HG03521 (cell line): Measurements from ENCODE around the gene GOLGA8S.
"Not testable (repeated sequence)": the region's sequence is repeated elsewhere in the genome, so short reads cannot be mapped to it uniquely, and the experiment has no call there.

Source experiments
- ATAC-seq: cut with Tn5 transposase; IDR thresholded peaks from one replicate; pipeline ENCODE4 v1.9.1; 2021; ENCODE audit warnings: mild to moderate bottlenecking, moderate library complexity; ENCODE audit not compliant: unreplicated experiment

GOLGA8S gene, protein sequence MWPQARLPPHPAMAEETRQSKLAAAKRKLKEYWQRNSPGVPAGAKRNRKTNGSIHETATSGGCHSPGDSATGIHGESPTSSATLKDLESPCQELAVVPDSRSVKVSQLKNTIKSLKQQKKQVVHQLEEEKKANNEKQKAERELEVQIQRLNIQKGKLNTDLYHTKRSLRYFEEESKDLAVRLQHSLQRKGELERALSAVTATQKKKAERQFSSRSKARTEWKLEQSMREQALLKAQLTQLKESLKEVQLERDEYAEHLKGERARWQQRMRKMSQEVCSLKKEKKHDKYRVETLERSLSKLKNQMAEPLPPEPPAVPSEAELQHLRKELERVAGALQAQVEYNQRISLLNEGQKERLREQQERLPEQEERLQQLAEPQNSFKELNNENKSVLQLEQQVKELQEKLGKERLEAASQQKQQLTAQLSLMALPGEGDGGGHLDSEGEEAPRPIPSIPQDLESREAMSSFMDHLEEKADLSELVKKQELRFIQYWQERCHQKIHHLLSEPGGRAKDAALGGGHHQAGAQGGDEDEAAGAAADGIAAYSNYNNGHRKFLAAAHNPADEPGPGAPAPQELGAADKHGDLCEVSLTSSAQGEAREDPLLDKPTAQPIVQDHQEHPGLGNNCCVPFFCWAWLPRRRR

DNA sequence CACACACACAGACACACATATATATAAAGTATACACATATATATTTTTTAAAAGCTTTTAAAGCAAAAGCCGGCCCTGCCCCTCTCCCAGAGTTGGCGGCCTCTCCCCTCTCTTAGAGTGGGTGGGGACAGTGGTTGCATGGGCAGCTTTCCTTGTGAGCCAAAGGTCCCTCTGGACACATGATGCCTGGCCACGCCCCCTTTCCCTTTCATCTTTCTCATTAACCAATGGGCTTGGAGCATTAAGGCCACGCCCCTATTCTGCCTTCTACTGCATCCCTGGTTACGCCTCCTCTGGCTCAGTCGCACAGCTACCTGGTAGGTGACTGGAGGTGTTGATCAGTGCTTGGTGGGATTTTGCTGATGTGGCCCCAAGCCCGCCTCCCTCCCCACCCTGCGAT lies at the start of gene GOLGA8S:
Gene GOLGA8S, plus strand, starts transcription at position 301 of the 400 bp plus-strand sequence. Its CDS starts 62 bp downstream, at position 363.
- not testable (repeated sequence) for ATAC-seq

DNA sequence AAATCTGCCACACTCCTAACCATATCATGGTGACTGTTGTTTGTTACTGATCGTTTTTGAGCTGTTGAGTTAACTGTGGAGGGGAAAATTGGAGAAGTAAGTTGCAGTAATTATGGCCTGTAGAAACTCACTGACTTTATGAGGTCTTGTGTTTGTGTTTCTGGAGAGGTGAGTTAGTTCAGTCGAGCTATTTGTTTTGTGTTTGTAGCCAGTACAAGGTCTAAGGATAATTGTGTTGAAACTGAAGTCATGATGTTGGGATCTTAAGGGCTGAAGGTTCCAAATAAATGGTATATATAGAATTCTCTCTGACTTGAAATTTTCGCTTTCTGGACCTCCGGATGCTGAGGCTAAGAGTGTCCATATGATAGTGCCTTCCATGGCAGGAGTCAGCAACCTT lies 49.7 kb upstream of the GOLGA8S start:
- not testable (repeated sequence) for ATAC-seq

DNA sequence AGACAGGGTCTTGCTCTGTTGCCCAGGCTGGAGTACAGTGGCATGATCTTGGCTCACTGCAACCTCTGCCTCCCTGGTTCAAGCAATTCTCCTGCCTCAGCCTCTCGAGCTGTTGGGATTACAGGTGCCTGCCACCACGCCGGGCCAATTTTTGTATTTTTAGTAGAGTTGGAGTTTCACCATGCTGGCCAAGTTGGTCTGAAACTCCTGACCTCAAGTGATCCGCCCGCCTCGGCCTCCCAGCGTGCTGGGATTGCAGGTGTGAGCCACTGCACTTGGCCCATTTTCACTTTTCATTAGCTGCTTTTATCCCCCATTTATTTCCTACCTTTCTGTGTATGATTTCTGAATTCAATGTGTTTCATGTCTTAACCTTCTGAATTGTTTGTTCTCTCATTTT lies 48.6 kb upstream of the GOLGA8S start:
- ATAC-seq, result not testable (repeated sequence)

DNA sequence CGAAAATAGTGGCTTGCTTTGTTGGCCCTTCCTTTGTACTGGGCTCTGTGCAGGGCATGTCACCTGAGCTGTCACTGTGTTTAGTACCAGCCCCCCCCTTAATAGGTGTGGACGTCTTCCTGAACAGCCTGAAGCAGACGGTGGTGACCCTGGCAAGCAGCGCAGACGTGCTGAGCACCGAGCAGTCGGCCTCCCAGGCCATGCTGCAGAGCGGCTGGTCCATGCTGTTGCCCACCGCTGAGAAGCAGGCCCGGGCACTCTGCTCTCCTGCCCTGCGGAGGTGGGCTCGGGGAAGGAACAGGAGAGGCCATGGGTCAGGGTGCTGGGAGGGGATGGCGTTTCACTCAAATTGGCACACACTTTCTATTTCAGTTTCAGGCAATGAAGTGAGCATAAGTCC lies 43.3 kb upstream of the GOLGA8S start:
- not testable (repeated sequence) for ATAC-seq

DNA sequence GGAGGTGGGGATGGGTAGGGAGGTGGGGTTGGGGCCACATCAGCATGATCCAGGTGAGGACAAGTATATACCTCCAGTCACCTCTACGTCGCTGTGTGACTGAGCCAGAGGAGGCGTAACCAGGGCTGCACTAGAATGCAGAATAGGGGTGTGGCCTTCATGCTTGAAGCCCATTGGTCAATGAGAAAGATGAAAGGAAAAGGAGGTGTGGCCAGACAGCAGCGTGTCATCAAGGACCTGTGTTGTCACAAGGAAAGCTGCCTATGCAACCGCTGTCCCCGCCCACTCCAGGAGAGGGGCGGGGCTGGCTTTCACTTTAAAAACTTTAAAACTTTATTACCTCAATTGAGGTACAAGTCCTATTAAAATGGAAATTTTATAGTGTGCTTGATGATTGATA lies 20.5 kb upstream of the GOLGA8S start, which contains the start of gene GOLGA6L26:
Gene GOLGA6L26, minus strand, starts transcription at position 101 of the 400 bp plus-strand sequence. Its CDS starts 61 bp downstream, at position 40.
- ATAC-seq, result not testable (repeated sequence)

DNA sequence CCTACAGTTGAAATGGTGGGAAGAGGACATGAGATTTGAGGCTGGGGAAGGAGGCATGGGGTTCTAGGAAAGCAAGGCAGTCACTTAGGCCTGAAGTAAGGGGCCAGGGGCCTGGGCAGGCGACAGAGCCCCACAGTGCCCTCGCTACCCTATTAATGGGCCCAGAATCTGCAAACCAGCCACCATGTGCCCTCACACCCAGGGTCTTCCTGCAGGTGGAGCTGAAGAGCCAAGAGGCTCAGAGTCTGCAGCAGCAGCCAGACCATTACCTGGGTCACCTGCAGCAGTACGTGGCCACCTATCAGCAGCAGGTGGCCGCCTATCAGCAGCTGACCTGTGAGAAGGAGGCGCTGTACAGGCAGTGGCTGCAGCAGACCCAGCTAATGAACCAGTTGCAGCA lies 8.1 kb downstream of the GOLGA8S start:
- ATAC-seq, result not testable (repeated sequence)

DNA sequence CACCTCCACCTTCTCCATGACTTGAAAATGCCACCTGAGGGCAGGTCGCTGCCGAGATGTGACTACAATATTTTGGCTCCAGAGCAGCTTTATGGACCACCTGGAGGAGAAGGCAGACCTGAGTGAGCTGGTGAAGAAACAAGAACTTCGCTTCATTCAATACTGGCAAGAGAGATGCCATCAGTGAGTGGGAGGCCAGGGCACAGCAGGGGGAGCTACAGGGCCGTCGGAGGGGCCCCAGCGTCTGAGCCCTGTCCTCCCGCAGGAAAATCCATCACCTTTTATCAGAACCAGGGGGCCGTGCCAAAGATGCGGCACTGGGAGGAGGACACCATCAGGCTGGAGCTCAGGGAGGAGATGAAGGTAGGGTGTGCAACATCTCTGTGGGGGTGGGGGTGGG lies 9.7 kb downstream of the GOLGA8S start:
- not testable (repeated sequence) for ATAC-seq

DNA sequence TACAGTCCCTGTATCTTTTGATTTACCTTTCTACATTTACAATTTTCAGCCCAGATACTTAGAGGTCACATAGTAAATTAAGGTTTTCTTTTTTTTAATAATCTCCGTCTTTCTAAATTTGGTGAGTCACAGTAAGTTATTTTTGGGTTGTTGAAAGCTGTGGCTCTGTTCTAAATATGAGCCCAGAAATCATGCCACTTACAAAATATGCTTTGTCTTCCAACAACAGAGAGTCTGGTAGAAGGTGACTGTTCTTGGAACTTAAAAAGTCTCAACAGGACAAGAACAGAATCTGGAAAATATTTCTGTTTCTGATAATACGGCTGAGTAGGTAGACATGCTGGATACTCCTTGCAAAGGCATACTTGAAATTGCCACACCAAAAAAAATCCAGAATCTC lies 16.0 kb downstream of the GOLGA8S start:
- ATAC-seq, result no peak

DNA sequence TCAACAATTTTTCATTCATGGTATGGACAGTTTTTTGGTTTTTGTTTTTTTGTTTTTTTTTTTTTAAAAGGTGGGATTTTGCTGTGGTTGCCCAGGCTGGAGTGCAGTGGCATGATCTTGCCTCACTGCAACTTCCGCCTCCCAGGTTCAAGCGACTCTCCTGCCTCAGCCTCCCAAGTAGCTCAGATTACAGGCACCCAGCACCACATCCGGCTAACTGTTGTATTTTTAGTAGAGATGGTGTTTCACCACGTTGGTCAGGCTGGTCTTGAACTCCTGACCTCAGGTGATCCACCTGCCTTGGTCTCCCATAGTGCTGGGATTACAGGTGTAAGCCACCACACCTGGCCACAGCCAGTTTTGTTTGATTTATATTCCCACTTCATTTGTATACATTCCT lies 16.6 kb downstream of the GOLGA8S start:
- not testable (repeated sequence) for ATAC-seq

DNA sequence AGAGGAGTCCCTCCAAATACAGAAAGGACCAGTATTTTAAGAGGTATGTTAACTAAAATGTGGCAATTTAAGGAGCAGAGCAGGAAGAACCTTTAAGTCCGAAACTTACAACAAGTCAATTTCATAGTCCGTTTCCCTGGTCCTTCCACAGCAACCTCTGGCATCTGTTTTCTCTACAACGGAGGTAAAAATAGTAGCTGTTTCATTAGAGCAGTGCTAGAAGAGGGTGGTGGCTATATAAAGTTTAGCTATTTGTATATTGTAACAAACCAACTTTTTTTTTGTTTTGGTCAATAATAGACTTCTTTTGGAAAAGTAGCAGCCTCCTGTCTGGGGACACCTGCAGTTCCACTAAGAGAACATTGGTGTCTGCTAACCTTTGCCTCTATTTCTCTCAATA lies 17.3 kb downstream of the GOLGA8S start:
- ATAC-seq, result not testable (repeated sequence)

DNA sequence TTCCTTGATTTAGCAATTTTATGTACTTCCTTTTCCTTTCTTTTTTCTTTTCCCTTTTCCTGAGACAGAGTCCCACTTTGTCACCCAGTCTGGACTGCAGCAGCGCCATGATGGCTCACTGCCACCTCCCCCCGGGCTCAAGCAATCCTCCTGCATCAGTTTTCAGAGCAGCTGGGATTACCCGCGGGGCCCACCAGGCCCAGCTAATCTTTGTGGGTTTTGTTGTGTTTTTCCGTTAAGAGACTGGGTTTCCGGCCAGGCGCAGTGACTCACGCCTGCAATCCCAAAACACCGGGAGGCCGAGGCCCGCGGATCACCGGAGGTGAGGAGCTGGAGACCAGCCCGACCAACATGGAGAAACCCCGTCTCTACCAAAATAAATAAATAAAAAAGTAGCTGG lies 17.7 kb downstream of the GOLGA8S start:
- no peak for ATAC-seq

DNA sequence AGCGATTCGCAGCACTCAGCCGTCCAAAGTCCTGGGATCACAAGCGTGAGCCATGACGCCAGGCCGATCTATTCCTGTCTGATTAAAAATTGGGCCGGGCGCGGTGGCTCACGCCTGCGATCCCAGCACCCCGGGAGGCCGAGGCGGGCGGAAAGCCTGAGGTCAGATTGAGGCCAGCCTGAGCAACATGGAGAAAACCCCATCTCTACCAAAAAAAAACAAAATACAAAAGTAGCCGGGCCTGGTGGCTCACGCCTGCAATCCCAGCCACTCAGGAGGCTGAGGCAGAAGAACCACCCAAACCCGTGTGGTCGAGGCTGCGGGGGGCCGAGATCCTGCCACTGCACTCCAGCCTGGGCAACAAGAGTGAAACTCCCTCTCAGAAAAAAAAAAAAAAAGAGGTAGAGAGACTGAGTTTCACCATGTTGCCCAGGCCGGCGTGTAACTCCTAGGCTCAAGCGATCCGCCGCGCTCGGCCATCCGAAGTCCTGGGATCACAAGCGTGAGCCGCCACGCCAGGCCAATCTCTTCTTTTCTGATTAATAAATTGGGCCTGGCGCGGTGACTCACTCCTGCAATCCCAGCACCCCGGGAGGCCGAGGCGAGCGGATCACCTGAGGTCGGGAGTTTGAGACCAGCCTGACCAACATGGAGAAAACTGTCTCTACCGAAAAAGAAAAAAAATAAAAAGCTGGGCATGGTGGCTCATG lies 18.5 kb downstream of the GOLGA8S start:
- ATAC-seq, result not testable (repeated sequence)

DNA sequence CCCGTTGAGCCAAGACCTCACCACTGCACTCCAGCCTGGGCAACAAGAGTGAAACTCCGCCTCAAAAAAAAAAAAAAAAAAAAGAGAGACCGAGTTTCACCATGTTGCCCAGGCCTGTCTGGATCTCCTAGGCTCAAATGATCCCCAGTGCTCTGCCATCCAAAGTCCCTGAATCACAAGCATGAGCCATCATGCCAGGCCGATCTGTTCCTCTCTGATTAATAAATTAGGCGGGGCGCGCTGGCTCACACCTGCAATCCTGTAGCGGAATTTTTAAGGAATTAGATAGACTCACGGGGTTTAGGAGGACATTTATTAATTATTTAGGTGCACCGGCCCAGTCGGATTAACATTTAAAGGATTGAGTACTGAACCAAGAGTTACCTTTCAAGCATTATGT lies 19.7 kb downstream of the GOLGA8S start:
- not testable (repeated sequence) for ATAC-seq

DNA sequence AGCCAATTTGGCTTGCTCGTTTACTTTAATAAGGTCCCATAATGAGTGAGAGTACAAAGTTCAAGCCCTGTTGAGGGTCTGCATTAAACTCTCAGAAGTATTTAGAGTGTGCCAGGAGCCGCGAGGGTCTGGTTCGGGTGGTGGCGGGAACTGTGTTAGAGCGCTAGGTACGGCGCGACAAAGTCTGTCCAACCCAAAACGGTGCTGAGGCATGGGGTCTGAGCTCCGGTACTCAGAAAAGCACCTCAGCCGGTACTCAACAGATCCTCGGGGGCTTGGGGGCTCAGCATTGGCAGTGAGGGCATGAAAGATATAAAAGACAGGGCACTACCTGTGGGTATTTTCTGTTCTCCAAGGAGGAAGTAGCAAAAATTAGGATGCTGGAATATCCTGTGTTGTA lies 24.4 kb downstream of the GOLGA8S start:
- not testable (repeated sequence) for ATAC-seq

DNA sequence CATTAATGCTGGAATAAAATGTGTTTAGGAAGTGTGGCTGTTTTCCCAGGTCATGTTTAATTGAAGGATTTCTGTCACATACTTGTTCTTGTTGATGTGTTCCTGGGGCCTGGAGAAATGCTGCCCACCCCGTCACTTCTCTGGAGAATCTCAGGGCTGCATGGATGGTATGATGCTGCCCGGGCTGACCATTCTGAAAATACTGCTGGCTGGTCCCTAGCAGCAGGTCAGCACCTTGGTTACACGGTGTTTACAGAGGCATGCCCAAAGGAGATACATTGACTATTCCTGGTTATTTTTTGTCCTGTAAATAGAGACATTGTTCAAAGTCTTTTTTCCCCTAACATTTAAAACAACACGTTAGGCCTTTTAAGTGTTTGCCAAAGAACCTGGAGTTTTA lies 26.2 kb downstream of the GOLGA8S start:
- not testable (repeated sequence) for ATAC-seq

DNA sequence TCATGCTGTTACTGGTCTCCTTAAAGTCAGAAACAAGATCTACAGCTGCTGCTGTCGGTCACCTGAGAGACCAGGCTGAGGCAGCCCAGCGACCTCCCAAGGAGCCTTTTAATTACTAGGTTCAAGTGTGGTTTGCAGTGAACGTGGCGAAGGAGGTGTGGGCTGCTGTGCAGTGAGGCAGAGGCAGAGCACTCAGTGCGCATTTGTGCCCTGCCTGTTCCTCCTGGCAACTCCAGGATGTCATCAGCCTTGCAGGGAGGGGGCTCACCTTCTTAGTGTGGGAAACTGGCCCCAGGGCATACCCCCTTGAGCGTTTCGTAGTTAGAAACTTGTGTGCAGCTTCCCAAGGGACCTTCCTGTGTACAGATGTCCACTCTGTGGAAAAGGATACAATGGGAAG lies 26.6 kb downstream of the GOLGA8S start:
- not testable (repeated sequence) for ATAC-seq

DNA sequence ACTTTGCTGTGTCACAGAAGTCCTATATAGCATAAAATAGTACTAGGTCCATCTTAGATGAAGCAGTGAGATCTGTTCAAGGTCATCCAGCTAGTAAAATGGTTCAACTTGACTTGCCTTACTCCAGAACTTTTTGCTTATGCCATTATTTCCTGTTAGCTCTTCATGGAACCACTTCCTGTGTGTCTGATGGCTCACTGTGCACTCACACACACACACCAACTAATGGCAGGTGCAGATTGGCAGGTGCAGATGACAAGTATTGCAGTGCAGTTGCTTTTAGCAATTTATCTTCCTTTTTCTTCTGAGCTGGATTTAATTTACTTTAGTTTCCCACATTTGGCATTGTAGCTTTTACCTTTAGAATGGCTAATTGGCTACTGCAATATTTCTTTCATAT lies 29.8 kb downstream of the GOLGA8S start:
- no peak for ATAC-seq

DNA sequence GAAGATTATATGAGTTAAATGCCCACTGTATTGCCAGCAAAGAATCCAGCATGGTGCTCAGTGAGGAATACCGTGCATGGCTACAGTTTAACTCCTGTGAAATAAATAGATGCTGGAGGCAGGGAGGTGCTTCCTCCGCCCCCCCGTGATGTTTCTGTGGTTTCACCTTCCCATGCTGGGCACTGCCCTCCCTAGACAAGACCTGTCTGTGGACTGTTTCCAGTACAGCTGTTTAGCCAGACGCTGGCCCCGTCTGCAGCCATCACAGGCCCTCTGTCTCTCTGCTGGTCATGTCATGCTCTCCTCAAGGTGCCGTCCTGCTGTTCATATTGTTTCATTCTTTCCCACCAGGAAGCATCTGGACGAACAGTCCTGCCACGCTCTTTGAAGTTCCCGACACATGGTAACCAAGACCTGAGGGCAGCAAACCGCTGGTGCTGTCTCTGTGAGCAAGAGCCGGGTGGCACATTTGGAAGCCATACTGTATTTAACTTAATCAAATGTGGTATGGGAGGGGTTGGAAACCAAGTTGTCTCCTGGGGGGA lies 31.4 kb downstream of the GOLGA8S start:
- no peak for ATAC-seq

DNA sequence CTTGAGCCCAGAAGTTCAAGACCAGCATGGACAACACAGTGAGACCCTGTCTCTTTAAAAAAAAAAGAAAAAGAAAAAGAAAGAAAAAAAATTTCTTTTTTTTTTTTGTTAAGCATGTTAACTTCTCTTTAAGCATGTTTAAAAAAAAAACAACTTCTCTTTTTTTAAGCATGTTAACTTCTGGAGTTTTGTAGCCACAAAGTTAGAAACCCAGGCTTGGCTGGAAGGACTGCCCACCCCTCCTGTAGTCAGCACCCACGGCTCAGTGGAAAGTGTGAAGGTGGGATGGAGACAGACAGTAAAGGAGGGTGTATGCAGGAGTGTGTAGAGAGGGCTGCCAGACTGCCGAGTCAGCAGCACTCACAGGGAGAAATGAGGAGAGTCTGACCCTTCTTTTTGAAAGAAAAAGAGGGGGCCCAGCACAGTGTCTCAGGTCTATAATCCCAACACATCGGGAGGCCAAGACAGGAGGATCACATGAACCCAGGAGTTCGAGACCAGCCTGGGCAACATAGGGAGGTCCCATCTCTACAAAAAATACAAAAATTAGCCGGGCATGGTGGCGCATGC lies 33.2 kb downstream of the GOLGA8S start:
- no peak for ATAC-seq

DNA sequence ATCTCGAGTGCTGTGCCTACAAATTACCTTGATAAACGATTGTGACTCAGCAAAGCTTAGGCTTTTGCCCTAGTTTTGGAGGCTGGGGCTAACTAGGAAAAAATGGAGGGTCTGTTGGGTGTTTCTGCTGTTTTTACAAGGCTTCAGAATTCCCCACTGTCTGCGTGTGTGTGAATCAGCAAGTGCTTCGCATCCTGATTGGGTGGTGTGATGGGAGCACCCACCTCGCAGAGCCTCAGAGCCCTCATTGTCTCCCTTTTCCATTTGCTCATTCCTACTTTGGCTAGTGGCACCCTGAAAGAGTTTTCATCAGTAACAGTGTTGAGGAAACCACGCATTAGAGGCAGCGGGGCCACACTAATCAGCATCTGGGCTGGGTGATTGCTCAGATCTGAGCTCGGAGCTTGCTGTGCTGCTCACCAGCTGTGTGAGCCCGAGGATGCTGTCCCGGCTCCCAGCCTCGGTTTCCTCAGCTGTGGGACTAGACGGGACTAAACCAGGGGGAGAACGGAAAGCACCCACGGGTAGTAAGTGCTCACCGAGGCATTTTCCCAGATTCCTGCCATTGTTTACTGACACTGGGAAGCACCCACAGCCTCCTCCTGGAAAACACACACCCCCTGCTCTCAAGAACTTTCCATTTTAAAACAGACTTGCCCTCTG lies 40.6 kb downstream of the GOLGA8S start:
- ATAC-seq, result no peak
